GM12873 (cell line): ENCODE data around the gene KRTAP4-8.
"Not testable (repeated sequence)": the region's sequence is repeated elsewhere in the genome, so short reads cannot be mapped to it uniquely, and the experiment has no call there.

ENCODE experiments used
- TF ChIP-seq, protein P1 (sequence below): IDR thresholded peaks from 2 replicates; pipeline ENCODE4 v1.5.1; 2012; ENCODE audit warnings: low read depth, mild to moderate bottlenecking, moderate library complexity, low read length, control low read depth; ENCODE audit not compliant: insufficient read depth; ENCODE audit errors: missing control alignments

The KRTAP4-8 gene

GRCh38 chr17:41116297-41116696 is 18.4 kb upstream of the KRTAP4-8 start:
- TF ChIP-seq, protein P1, sequence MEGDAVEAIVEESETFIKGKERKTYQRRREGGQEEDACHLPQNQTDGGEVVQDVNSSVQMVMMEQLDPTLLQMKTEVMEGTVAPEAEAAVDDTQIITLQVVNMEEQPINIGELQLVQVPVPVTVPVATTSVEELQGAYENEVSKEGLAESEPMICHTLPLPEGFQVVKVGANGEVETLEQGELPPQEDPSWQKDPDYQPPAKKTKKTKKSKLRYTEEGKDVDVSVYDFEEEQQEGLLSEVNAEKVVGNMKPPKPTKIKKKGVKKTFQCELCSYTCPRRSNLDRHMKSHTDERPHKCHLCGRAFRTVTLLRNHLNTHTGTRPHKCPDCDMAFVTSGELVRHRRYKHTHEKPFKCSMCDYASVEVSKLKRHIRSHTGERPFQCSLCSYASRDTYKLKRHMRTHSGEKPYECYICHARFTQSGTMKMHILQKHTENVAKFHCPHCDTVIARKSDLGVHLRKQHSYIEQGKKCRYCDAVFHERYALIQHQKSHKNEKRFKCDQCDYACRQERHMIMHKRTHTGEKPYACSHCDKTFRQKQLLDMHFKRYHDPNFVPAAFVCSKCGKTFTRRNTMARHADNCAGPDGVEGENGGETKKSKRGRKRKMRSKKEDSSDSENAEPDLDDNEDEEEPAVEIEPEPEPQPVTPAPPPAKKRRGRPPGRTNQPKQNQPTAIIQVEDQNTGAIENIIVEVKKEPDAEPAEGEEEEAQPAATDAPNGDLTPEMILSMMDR, result no peak

DNA sequence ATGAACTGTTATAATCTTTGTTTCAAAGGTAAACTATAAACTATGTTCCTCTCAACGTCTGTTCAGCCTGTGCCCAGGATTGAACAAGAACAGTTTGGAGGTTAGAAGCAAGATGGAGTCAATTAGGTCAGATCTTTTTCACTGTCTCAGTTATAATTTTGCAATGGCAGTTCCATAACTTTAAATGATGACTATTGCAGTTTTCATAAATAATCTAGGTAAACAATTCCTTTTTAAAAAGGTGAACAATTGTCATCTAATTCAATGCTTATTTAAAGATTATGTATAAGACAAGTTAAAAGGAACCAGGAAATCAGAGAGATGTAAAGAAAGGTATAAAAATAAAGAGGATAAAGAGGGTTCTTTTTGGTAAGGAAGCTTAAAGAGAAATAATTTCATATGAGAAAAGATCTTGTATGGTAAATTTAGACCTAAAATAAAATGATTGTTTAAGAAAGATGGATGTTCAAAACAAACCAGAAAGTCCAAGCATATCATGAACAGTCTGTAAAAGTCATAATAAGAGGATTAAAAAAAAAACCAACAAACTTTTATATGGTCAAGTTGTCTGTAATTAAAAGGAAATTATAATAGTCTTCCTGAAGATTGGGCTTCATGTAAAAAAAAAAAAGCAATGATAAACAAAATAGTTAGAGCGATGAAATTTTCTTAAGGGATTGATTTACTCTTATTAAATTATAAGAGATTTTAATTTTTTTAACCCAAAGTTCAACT is 13.4 kb upstream of the KRTAP4-8 start:
- TF ChIP-seq, protein P1, result no peak

- TF ChIP-seq, protein P1, result no peak
Measured at GRCh38 chr17:41107941-41108450, 10.1 kb upstream of the KRTAP4-8 start.

DNA sequence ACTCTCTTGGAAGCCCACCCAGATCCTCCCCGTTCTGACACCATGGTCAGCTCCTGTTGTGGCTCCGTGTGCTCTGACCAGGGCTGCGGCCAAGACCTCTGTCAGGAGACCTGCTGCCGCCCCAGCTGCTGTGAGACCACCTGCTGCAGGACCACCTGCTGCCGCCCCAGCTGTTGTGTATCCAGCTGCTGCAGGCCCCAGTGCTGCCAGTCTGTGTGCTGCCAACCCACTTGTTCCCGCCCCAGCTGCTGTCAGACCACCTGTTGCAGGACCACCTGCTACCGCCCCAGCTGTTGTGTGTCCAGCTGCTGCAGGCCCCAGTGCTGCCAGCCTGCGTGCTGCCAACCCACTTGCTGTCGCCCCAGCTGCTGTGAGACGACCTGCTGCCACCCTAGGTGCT is 7.4 kb upstream of the KRTAP4-8 start, which contains the start of gene KRTAP4-9:
TSS of gene KRTAP4-9 (plus strand) at position 43 of the 400 bp plus-strand sequence. CDS start at position 43, 0 bp downstream.
- TF ChIP-seq, protein P1, result not testable (repeated sequence)

GRCh38 chr17:41103896-41104295 is 6.0 kb upstream of the KRTAP4-8 start:
- TF ChIP-seq, protein P1, result no peak

- TF ChIP-seq, protein P1, result no peak
Measured at GRCh38 chr17:41101586-41102259, 3.8 kb upstream of the KRTAP4-8 start, which contains the start of gene KRTAP4-16. Gene KRTAP4-16 (minus strand): TSS chr17:41102209. CDS start chr17:41102209, 0 bp downstream.

GRCh38 chr17:41098481-41098880 is 539 bp upstream of the KRTAP4-8 start:
- TF ChIP-seq, protein P1, result no peak
